GM12891 (cell line): ENCODE data around the gene GPR87.

Source experiments
- PAX5 ChIP-seq: IDR thresholded peaks from 2 replicates; pipeline ENCODE4 v1.6.1; 2011; ENCODE audit warnings: low read length, moderate library complexity, mild to moderate bottlenecking; ENCODE audit not compliant: insufficient read depth, severe bottlenecking
- POLR2A ChIP-seq: IDR thresholded peaks from 2 replicates; pipeline ENCODE4 v1.6.1; 2011; ENCODE audit warnings: low read depth, low read length, control low read depth
- POLR2AphosphoS5 ChIP-seq: IDR thresholded peaks from 2 replicates; pipeline ENCODE4 v1.6.1; 2011; ENCODE audit warnings: low read depth, low read length, control low read depth
- POU2F2 ChIP-seq: IDR thresholded peaks from 2 replicates; pipeline ENCODE4 v1.6.1; 2011; ENCODE audit warnings: low read depth, mild to moderate bottlenecking, control low read depth, low read length, moderate library complexity
- SPI1 ChIP-seq: IDR thresholded peaks from 2 replicates; pipeline ENCODE4 v1.6.1; 2011; ENCODE audit warnings: low read depth, low read length, control low read depth
- TAF1 ChIP-seq: IDR thresholded peaks from 2 replicates; pipeline ENCODE4 v1.6.1; 2011; ENCODE audit warnings: low read depth, low read length, control low read depth

DNA sequence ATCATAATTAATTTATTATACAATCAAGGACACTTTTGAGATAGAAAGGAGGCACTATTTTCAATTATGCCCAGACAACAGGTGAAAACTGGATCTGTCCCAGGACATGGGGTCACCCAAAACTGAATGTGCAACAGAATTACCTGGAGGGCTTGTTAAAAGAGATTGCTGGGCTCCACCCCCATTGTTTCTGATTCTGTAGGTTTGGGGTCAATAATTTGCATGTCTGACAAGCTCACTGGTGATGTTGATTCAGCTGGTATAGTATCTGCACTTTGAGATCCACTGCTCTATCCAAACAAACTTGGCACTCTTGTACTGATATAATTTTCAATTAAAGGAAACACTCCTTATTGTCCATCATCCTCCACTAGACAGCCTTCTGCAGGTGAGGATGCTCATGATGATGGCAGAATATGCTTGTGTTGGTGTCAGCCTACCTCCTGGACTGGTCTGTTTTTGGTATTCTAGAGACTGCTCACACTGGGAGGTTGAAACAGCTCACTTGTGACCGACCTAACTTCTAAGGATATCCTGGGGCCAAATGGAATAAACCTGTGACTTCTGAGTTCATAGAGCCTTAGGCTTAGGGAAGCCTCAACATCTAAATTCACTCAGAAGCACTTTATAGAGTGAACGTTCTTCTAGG lies 40.5 kb downstream of the GPR87 start:
- no peak for TF ChIP-seq POLR2A
- no peak for TF ChIP-seq TAF1
- TF ChIP-seq POU2F2: no peak
- TF ChIP-seq POLR2AphosphoS5: no peak
- TF ChIP-seq PAX5: no peak
- TF ChIP-seq SPI1: no peak
